NCI-H1092 treated with DMSO at 0.1 percent for 48 hours (cell line): Measurements from ENCODE around the gene DHRS3.
A peak's percentile ranks its signal among the peaks of the same experiment; 100 is the strongest.
"Not testable (repeated sequence)": the region's sequence is repeated elsewhere in the genome, so short reads cannot be mapped to it uniquely, and the experiment has no call there.

Experiments
- DNase-seq: peaks from one replicate; lab custom pipeline; 2025; lab: John Stamatoyannopoulos, UW

The DHRS3 gene

GRCh38 chr1:12574757-12575139, 43.3 kb downstream of the DHRS3 start:
- DNase-seq, result no peak

- DNase-seq, result no peak
Observed at GRCh38 chr1:12573015-12573825, 44.8 kb downstream of the DHRS3 start.

- no peak for DNase-seq
Observed at GRCh38 chr1:12572522-12572921, 45.5 kb downstream of the DHRS3 start.

GRCh38 chr1:12570291-12570690, 47.7 kb downstream of the DHRS3 start:
- no peak for DNase-seq

GRCh38 chr1:12568009-12568767, 49.8 kb downstream of the DHRS3 start:
- no peak for DNase-seq

GRCh38 chr1:12567288-12567819, 50.7 kb downstream of the DHRS3 start:
- DNase-seq, result no peak

- no peak for DNase-seq
Observed at GRCh38 chr1:12566484-12567287, 51.3 kb downstream of the DHRS3 start.

GRCh38 chr1:12565966-12566352, 52.1 kb downstream of the DHRS3 start:
- DNase-seq, result no peak

- DNase-seq, result peak; percentile 46
Observed at GRCh38 chr1:12565094-12565965, 52.7 kb downstream of the DHRS3 start.

- DNase-seq, result not testable (repeated sequence)
Observed at GRCh38 chr1:12564251-12564650, 53.8 kb downstream of the DHRS3 start.

- no peak for DNase-seq
Observed at GRCh38 chr1:12562955-12563576, 54.9 kb downstream of the DHRS3 start.

GRCh38 chr1:12561121-12561520, 56.9 kb downstream of the DHRS3 start:
- DNase-seq, result no peak

- no peak for DNase-seq
Observed at GRCh38 chr1:12556957-12557935, 60.8 kb downstream of the DHRS3 start.

- DNase-seq, result peak; percentile 27
Observed at GRCh38 chr1:12556368-12556930, 61.6 kb downstream of the DHRS3 start.

GRCh38 chr1:12555411-12556367, 62.3 kb downstream of the DHRS3 start:
- DNase-seq, result no peak

- no peak for DNase-seq
Observed at GRCh38 chr1:12554521-12555305, 63.3 kb downstream of the DHRS3 start.

- DNase-seq, result no peak
Observed at GRCh38 chr1:12553963-12554362, 64.0 kb downstream of the DHRS3 start.
